A549 (cell line): ENCODE measurements around the gene FKTN. TPM values are rescaled to one million over a fixed set of nuclear protein-coding genes. Genes with fewer than 3 reads are reported as not detected.

Experiments used
- ATAC-seq, 2 experiments: fragments of 200-7000 bp in 1 of 2; fragments of >200 bp in 1 of 2; cut with Nextera tagmentation in 1 of 2; cut with Tn5 transposase in 1 of 2; 3 replicates each; pipeline versions ENCODE4 v1.8.0 to v1.9.1; 2018 to 2020; ENCODE audit warnings: mild to moderate bottlenecking in 1 of 2, moderate library complexity in 1 of 2
- CTCF ChIA-PET: fragments of 300-600 bp; sonication (Branson Sonifier 250); formaldehyde crosslinking; extraction: SDS; loops from one replicate; lab custom pipeline; 2021; ENCODE audit warnings: antibody characterized with exemption, inconsistent platforms; lab: Yijun Ruan, JAX
- POLR2A ChIA-PET: fragments of 350-600 bp; formaldehyde crosslinking; extraction: SDS; loops from one replicate; lab custom pipeline; 2021; ENCODE audit warnings: antibody characterized with exemption, inconsistent platforms; lab: Yijun Ruan, JAX
- DNase-seq, 2 experiments: peaks; one replicate each; pipeline versions ENCODE4 v3.0.0 to v3.0.0-alpha.2; 2011 to 2016; ENCODE audit warnings: low read depth in 1 of 2, low spot score in 1 of 2
- FAIRE-seq: peaks from 2 replicates; lab custom pipeline; 2011; peaks lifted over from hg19 to GRCh38; lab: Jason Lieb, UNC
- H3K27ac ChIP-seq, 2 experiments: fragments of >200 bp; sonication (Bioruptor Twin); formaldehyde crosslinking; 3 replicates each; pipeline ENCODE4 v1.5.1; 2016 to 2017
- H3K4me1 ChIP-seq: fragments of >200 bp; sonication (Bioruptor Twin); formaldehyde crosslinking; 3 replicates; pipeline ENCODE4 v1.6.1; 2016
- H3K4me2 ChIP-seq: fragments of >200 bp; sonication (Bioruptor Twin); formaldehyde crosslinking; 3 replicates; pipeline ENCODE4 v1.6.1; 2016
- H3K4me3 ChIP-seq: fragments of >200 bp; sonication (Bioruptor Twin); formaldehyde crosslinking; 3 replicates; pipeline ENCODE4 v1.5.1; 2016
- H3K9me3 ChIP-seq: fragments of >200 bp; sonication (Bioruptor Twin); formaldehyde crosslinking; 3 replicates; pipeline ENCODE4 v1.6.1; 2016
- BHLHE40 ChIP-seq: IDR thresholded peaks from 2 replicates; pipeline ENCODE4 v1.6.1; 2012; ENCODE audit warnings: low read depth, low read length, inconsistent platforms
- CBX8 ChIP-seq: fragments of 200-600 bp; sonication (generic); IDR thresholded peaks from 2 replicates; pipeline ENCODE4 v1.6.1; 2016
- CHD2 ChIP-seq: fragments of 150-350 bp; IDR thresholded peaks from 2 replicates; pipeline ENCODE4 v1.6.1; 2014; ENCODE audit warnings: low read length; ENCODE audit not compliant: partially characterized antibody
- CHD4 ChIP-seq: fragments of 200-600 bp; sonication (generic); IDR thresholded peaks from 2 replicates; pipeline ENCODE4 v1.6.1; 2016; ENCODE audit warnings: antibody characterized with exemption, mild to moderate bottlenecking, borderline replicate concordance
- EHMT2 ChIP-seq: fragments of 200-600 bp; sonication (generic); IDR thresholded peaks from 2 replicates; pipeline ENCODE4 v1.6.1; 2016; ENCODE audit warnings: antibody characterized with exemption, low read depth, mild to moderate bottlenecking, moderate library complexity
- FOSB ChIP-seq: fragments of 250-450 bp; sonication (Bioruptor Pico); IDR thresholded peaks from 2 replicates; pipeline ENCODE4 v1.5.0; 2020; ENCODE audit warnings: mild to moderate bottlenecking, moderate library complexity
- FOXS1 ChIP-seq: fragments of 250-450 bp; sonication (Bioruptor Pico); IDR thresholded peaks from 2 replicates; pipeline ENCODE4 v1.5.0; 2020; ENCODE audit warnings: mild to moderate bottlenecking, moderate library complexity
- HDAC2 ChIP-seq: fragments of 200-600 bp; sonication (generic); IDR thresholded peaks from 2 replicates; pipeline ENCODE4 v1.6.1; 2016
- JUN ChIP-seq, 2 experiments: fragments of >200 bp; sonication (Bioruptor Twin); formaldehyde crosslinking; IDR thresholded peaks; 2 replicates in 1 of 2; 3 replicates in 1 of 2; pipeline ENCODE4 v1.6.1; 2016 to 2017
- MAFK ChIP-seq: fragments of 450-650 bp; IDR thresholded peaks from 2 replicates; pipeline ENCODE4 v1.6.1; 2014; ENCODE audit not compliant: partially characterized antibody
- MAZ ChIP-seq: fragments of 150-350 bp; IDR thresholded peaks from 2 replicates; pipeline ENCODE4 v1.6.1; 2014; ENCODE audit warnings: antibody characterized with exemption, low read depth, low read length, borderline replicate concordance
- MYC ChIP-seq: IDR thresholded peaks from 2 replicates; pipeline ENCODE4 v1.6.1; 2012; ENCODE audit warnings: mild to moderate bottlenecking, inconsistent platforms, low read length, improper control_type of control experiment, borderline replicate concordance
- RAD21 ChIP-seq, 2 experiments: fragments of >200 bp in 1 of 2; sonication (Bioruptor Twin) in 1 of 2; formaldehyde crosslinking in 1 of 2; IDR thresholded peaks in 1 of 2; conservative IDR thresholded peaks in 1 of 2; 2 replicates in 1 of 2; 3 replicates in 1 of 2; pipeline ENCODE4 v1.6.1; 2012 to 2018; ENCODE audit warnings: inconsistent platforms in 1 of 2
- TP53 ChIP-seq: fragments of 250-450 bp; sonication (Bioruptor Pico); IDR thresholded peaks from 2 replicates; pipeline ENCODE4 v1.5.0; 2021; ENCODE audit warnings: mild to moderate bottlenecking, moderate library complexity
- ZNF302 ChIP-seq: fragments of 250-450 bp; sonication (Bioruptor Pico); IDR thresholded peaks from 2 replicates; pipeline ENCODE4 v1.9.0; 2021; ENCODE audit warnings: inconsistent platforms, mild to moderate bottlenecking, moderate library complexity
- WGBS: methylation state at CpG from one replicate; pipeline ENCODE4 v1.1.6; 2017; ENCODE audit errors: missing lambda C conversion rate; 5-methylcytosine and 5-hydroxymethylcytosine counted together
- polyA plus RNA-seq, 4 experiments: library from polyadenylated mRNA; depleted of rRNA in 3 of 4; stranded (reverse); fragments of >200 nt; fragmentation: RNase III in 1 of 4; extraction: RNeasy Plus Mini Kit Qiagen cat#74134 plus additional on column Dnase treatment in 1 of 4; gene quantifications; 2 replicates in 3 of 4; 3 replicates in 1 of 4; pipeline ENCODE4 v1.2.3, GENCODE V29; 2011 to 2017
- TF ChIP-seq, protein P1 (sequence below): fragments of 250-450 bp; sonication (Bioruptor Pico); IDR thresholded peaks from 2 replicates; pipeline ENCODE4 v1.5.0; 2021; ENCODE audit warnings: mild to moderate bottlenecking, moderate library complexity, borderline replicate concordance
- TF ChIP-seq, protein P2 (sequence below): fragments of 450-650 bp; IDR thresholded peaks from 2 replicates; pipeline ENCODE4 v1.6.1; 2014; ENCODE audit warnings: antibody characterized with exemption
- TF ChIP-seq, protein P3 (sequence below): fragments of >200 bp; sonication (Bioruptor Twin); formaldehyde crosslinking; IDR thresholded peaks from 3 replicates; pipeline ENCODE4 v1.6.1; 2016
- TF ChIP-seq, protein P4 (sequence below): IDR thresholded peaks from 2 replicates; pipeline ENCODE4 v1.6.1; 2012

The FKTN gene
- polyA plus RNA-seq, 2 of the 4 experiments (the other 2 are of a cell fraction), result 10.3 to 21.0 TPM

DNA sequence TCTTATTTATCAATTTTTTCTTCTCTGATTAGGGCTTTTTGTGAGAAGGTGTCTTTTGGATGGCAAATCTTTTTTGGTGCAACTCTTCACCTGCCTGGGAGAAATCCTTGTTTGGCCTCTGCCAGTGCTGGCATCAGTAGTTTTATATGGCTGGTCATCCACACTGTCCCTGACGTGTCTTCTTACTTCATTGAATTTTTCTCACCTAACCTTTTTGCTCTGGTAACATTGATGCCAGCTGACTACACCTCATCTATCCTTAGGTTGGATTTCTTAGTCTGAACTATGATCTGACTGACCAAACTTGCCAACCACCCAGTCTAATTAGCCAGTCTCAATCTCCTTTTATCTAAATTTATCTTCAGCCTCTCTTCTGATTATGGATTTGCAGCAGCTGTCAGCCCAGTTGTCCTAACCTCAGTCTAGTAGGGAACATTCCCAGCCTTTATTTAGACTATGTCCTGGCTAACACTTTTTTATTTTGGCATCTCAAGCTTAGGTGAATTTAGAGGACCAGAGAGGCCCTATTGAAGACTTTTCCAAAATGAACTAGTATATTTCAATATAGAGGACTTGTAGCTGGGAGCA, 125.9 kb downstream of the FKTN start:
- no peak for ATAC-seq
- no peaks in the 10 kb centered on the region for H3K9me3 ChIP-seq
- peaks cover 6% of the 10 kb centered on the region; the same call in 1 of the 3 replicates for H3K4me1 ChIP-seq
- no peak overlapping the region for H3K4me2 ChIP-seq
- no peak for DNase-seq
- FAIRE-seq, result no peak
- no peak overlapping the region for H3K4me3 ChIP-seq
- no peak for TF ChIP-seq RAD21 (conservative IDR thresholded peaks at IDR 0.05 in 1 of 2, IDR thresholded peaks at IDR 0.05 in 1 of 2)
- TF ChIP-seq ZNF302 (CRISPR knock-in tag), result no peak
- TF ChIP-seq CBX8, result no peak
- no peak for TF ChIP-seq BHLHE40
- TF ChIP-seq MAFK, result no peak
- TF ChIP-seq FOXS1 (CRISPR knock-in tag), result no peak
- no peak for TF ChIP-seq MYC
- TF ChIP-seq, protein P1, sequence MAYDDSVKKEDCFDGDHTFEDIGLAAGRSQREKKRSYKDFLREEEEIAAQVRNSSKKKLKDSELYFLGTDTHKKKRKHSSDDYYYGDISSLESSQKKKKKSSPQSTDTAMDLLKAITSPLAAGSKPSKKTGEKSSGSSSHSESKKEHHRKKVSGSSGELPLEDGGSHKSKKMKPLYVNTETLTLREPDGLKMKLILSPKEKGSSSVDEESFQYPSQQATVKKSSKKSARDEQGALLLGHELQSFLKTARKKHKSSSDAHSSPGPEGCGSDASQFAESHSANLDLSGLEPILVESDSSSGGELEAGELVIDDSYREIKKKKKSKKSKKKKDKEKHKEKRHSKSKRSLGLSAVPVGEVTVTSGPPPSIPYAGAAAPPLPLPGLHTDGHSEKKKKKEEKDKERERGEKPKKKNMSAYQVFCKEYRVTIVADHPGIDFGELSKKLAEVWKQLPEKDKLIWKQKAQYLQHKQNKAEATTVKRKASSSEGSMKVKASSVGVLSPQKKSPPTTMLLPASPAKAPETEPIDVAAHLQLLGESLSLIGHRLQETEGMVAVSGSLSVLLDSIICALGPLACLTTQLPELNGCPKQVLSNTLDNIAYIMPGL (CRISPR knock-in tag), result no peak
- TF ChIP-seq FOSB (CRISPR knock-in tag), result no peak
- no peak for TF ChIP-seq MAZ
- TF ChIP-seq JUN (IDR thresholded peaks at IDR 0.05), result no peak
- no peak for TF ChIP-seq TP53 (CRISPR knock-in tag)
- TF ChIP-seq CHD2, result no peak
- no peak for TF ChIP-seq CHD4
- ChIA-PET CTCF (no interaction called here), POLR2A (no interaction called here)
- no peak overlapping the region for H3K27ac ChIP-seq
- WGBS, result 83% methylated on average over 1 of the region's 1 CpG

DNA sequence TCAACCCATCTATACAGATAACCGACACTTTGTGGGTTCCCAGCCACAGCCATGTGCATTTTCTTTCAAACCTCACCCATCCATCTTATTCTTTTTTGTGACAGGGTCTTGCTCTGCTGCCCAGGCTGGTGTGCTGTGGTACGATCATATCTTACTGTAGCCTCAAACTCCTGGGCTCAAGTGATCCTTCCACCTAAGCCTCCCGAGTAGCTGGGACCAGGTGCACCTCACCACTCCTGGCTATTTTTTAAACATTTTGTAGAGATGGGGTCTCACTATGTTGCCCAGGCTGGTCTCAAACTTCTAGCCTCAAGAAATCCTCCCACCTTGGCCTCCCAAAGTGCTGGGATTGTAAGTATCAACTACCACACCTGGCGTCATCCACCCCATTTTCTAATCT, 129.0 kb downstream of the FKTN start:
- 63% methylated on average over 4 of the region's 4 CpGs for WGBS
- no peaks in the 10 kb centered on the region; the same call in 2 of the 3 replicates for H3K4me1 ChIP-seq
- H3K9me3 ChIP-seq, result no peaks in the 10 kb centered on the region
- DNase-seq (no peak), ATAC-seq (no peak), FAIRE-seq (no peak)
- no peak overlapping the region for H3K4me2 ChIP-seq
- ChIA-PET POLR2A (no interaction called here), CTCF (interaction anchor here (1.5 kb wide), 1 partner anchor 31 kb away, joined by 5 read pairs; no protein-coding TSS in a partner anchor)
- TF ChIP-seq EHMT2 (no peak), HDAC2 (no peak), ZNF302 (CRISPR knock-in tag) (no peak)
- TF ChIP-seq, protein P2, sequence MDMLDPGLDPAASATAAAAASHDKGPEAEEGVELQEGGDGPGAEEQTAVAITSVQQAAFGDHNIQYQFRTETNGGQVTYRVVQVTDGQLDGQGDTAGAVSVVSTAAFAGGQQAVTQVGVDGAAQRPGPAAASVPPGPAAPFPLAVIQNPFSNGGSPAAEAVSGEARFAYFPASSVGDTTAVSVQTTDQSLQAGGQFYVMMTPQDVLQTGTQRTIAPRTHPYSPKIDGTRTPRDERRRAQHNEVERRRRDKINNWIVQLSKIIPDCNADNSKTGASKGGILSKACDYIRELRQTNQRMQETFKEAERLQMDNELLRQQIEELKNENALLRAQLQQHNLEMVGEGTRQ, result no peak
- TF ChIP-seq, protein P3, sequence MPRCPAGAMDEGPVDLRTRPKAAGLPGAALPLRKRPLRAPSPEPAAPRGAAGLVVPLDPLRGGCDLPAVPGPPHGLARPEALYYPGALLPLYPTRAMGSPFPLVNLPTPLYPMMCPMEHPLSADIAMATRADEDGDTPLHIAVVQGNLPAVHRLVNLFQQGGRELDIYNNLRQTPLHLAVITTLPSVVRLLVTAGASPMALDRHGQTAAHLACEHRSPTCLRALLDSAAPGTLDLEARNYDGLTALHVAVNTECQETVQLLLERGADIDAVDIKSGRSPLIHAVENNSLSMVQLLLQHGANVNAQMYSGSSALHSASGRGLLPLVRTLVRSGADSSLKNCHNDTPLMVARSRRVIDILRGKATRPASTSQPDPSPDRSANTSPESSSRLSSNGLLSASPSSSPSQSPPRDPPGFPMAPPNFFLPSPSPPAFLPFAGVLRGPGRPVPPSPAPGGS, result no peak
- TF ChIP-seq, protein P4, sequence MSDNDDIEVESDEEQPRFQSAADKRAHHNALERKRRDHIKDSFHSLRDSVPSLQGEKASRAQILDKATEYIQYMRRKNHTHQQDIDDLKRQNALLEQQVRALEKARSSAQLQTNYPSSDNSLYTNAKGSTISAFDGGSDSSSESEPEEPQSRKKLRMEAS, result no peak
- no peak overlapping the region for H3K4me3 ChIP-seq
- no peak overlapping the region for H3K27ac ChIP-seq

Other genes with a start within 250 kb of the FKTN start
- gene FSD1L, start 110.1 kb upstream of the FKTN start, polyA plus RNA-seq (2011; rRNA removed), result 5.8 and 8.5 TPM in 2 replicates
- 3.2 to 3.3 TPM (median 3.2 TPM) in 3 replicates for gene FSD1L, start 110.1 kb upstream of the FKTN start, polyA plus RNA-seq (2017; fragmentation: RNase III; extraction: RNeasy Plus Mini Kit Qiagen cat#74134 plus additional on column Dnase treatment)
- 0.13 and 0.22 TPM in 2 replicates for gene TAL2, start 104.3 kb downstream of the FKTN start, polyA plus RNA-seq (2011; rRNA removed)
- 0.15 to 0.33 TPM (median 0.16 TPM) in 3 replicates for gene TAL2, start 104.3 kb downstream of the FKTN start, polyA plus RNA-seq (2017; fragmentation: RNase III; extraction: RNeasy Plus Mini Kit Qiagen cat#74134 plus additional on column Dnase treatment)
- 22.2 and 23.3 TPM in 2 replicates for gene TMEM38B, start 136.4 kb downstream of the FKTN start, polyA plus RNA-seq (2011; rRNA removed)
- gene TMEM38B, start 136.4 kb downstream of the FKTN start, polyA plus RNA-seq (2017; fragmentation: RNase III; extraction: RNeasy Plus Mini Kit Qiagen cat#74134 plus additional on column Dnase treatment), result 13.1 to 15.3 TPM (median 14.7 TPM) in 3 replicates